ENCODE measurements around the gene UCP2. TPM values are rescaled to one million over a fixed set of nuclear protein-coding genes. Genes with fewer than 3 reads are reported as not detected.

The UCP2 gene
- total RNA-seq, 1 donor from 2014 or later = 15.3 TPM

- DNase-seq (ENCODE audit: extremely low read depth, low read depth, low spot score) = no peak
Measured at GRCh38 chr11:73972620-73973449, 9.8 kb downstream of the UCP2 start.

GRCh38 chr11:73972187-73972586 is 10.5 kb downstream of the UCP2 start:
- no peak for DNase-seq (ENCODE audit: extremely low read depth, low read depth, low spot score)

GRCh38 chr11:73971175-73971719 is 11.4 kb downstream of the UCP2 start:
- no peak for DNase-seq (ENCODE audit: extremely low read depth, low read depth, low spot score)

GRCh38 chr11:73969991-73970800 is 12.4 kb downstream of the UCP2 start:
- DNase-seq (ENCODE audit: extremely low read depth, low read depth, low spot score) = no peak

GRCh38 chr11:73969091-73969490 is 13.6 kb downstream of the UCP2 start:
- DNase-seq (ENCODE audit: extremely low read depth, low read depth, low spot score) = no peak

- no peak for DNase-seq (ENCODE audit: extremely low read depth, low read depth, low spot score)
Measured at GRCh38 chr11:73968356-73968966, 14.2 kb downstream of the UCP2 start.

GRCh38 chr11:73965764-73966121 is 16.9 kb downstream of the UCP2 start:
- no peak for DNase-seq (ENCODE audit: extremely low read depth, low read depth, low spot score)

- DNase-seq (ENCODE audit: extremely low read depth, low read depth, low spot score) = no peak
Measured at GRCh38 chr11:73965076-73965763, 17.4 kb downstream of the UCP2 start.

- DNase-seq (ENCODE audit: extremely low read depth, low read depth, low spot score) = no peak
Measured at GRCh38 chr11:73963861-73964260, 18.8 kb downstream of the UCP2 start.

- no peak for DNase-seq (ENCODE audit: extremely low read depth, low read depth, low spot score)
Measured at GRCh38 chr11:73962101-73962705, 20.4 kb downstream of the UCP2 start.

- DNase-seq (ENCODE audit: extremely low read depth, low read depth, low spot score) = no peak
Measured at GRCh38 chr11:73961321-73961720, 21.3 kb downstream of the UCP2 start.

- no peak for DNase-seq (ENCODE audit: extremely low read depth, low read depth, low spot score)
Measured at GRCh38 chr11:73958521-73959141, 24.0 kb downstream of the UCP2 start.

GRCh38 chr11:73957654-73958361 is 24.8 kb downstream of the UCP2 start:
- no peak for DNase-seq (ENCODE audit: extremely low read depth, low read depth, low spot score)

GRCh38 chr11:73956876-73957653 is 25.6 kb downstream of the UCP2 start:
- DNase-seq (ENCODE audit: extremely low read depth, low read depth, low spot score) = no peak

- no peak for DNase-seq (ENCODE audit: extremely low read depth, low read depth, low spot score)
Measured at GRCh38 chr11:73951797-73952196, 30.8 kb downstream of the UCP2 start.

- no peak for DNase-seq (ENCODE audit: extremely low read depth, low read depth, low spot score)
Measured at GRCh38 chr11:73950869-73951710, 31.6 kb downstream of the UCP2 start, which contains the start of gene DNAJB13. DNAJB13 (plus strand) TSS chr11:73951026; CDS start chr11:73951070, 44 bp downstream.

GRCh38 chr11:73949912-73950311 is 32.7 kb downstream of the UCP2 start:
- DNase-seq (ENCODE audit: extremely low read depth, low read depth, low spot score) = no peak
